CD4-positive, alpha-beta memory T cell (primary cell): ENCODE measurements around the gene IFT74. TPM values are rescaled to one million over a fixed set of nuclear protein-coding genes. Genes with fewer than 3 reads are reported as not detected.

Experiments used
- CTCF ChIA-PET: fragments of 350-600 bp; sonication (Branson Sonifier 250); formaldehyde crosslinking; loops from one replicate; lab custom pipeline; 2021; ENCODE audit warnings: inconsistent platforms; ENCODE audit not compliant: partially characterized antibody; lab: Charles Lee
- POLR2A ChIA-PET: fragments of 350-600 bp; sonication (Branson Sonifier 250); formaldehyde crosslinking; loops from one replicate; lab custom pipeline; 2021; ENCODE audit not compliant: partially characterized antibody; lab: Charles Lee
- DNase-seq, 5 donors: peaks; one replicate each; pipeline versions ENCODE4 v3.0.0 to v3.0.0-alpha.2; 2020 to 2022; ENCODE audit warnings: mixed read lengths in 1 of 5
- H3K27ac ChIP-seq: one replicate; pipeline ENCODE4 v1.7.0; 2013; ENCODE audit warnings: low read depth, low read length
- H3K27me3 ChIP-seq: 2 replicates; pipeline ENCODE4 v1.7.0; 2013; ENCODE audit warnings: mild to moderate bottlenecking, low read length, moderate library complexity; ENCODE audit not compliant: insufficient read depth
- H3K36me3 ChIP-seq: 2 replicates; pipeline ENCODE4 v1.7.0; 2013; ENCODE audit warnings: mild to moderate bottlenecking, low read length, moderate library complexity; ENCODE audit not compliant: insufficient read depth
- H3K4me1 ChIP-seq: 2 replicates; pipeline ENCODE4 v1.7.0; 2013; ENCODE audit warnings: mild to moderate bottlenecking, low read length, moderate library complexity; ENCODE audit not compliant: insufficient read depth
- H3K4me3 ChIP-seq, 2 donors: one replicate each; pipeline ENCODE4 v1.7.0; 2013; ENCODE audit warnings: low read length in 2 of 2, mild to moderate bottlenecking in 1 of 2
- H3K9me3 ChIP-seq, 2 donors: one replicate each; pipeline ENCODE4 v1.7.0; 2013; ENCODE audit warnings: low read length in 2 of 2, control low read depth in 1 of 2; ENCODE audit not compliant: control insufficient read depth in 1 of 2
- H3K27ac Mint-ChIP-seq, 7 donors: one replicate each; pipeline ENCODE4 v1.8.0; 2020 to 2021; ENCODE audit warnings: mixed read lengths in 7 of 7, mild to moderate bottlenecking in 6 of 7, inconsistent platforms in 3 of 7, moderate library complexity in 3 of 7
- H3K27me3 Mint-ChIP-seq, 2 donors: one replicate each; pipeline ENCODE4 v1.8.0; 2020 to 2021; ENCODE audit warnings: mixed read lengths in 2 of 2
- H3K36me3 Mint-ChIP-seq, 2 donors: one replicate each; pipeline ENCODE4 v1.8.0; 2020 to 2021; ENCODE audit warnings: mixed read lengths in 2 of 2, inconsistent platforms in 1 of 2, mild to moderate bottlenecking in 1 of 2
- H3K4me1 Mint-ChIP-seq, 4 donors: one replicate each; pipeline ENCODE4 v1.8.0; 2020 to 2021; ENCODE audit warnings: mixed read lengths in 4 of 4, mild to moderate bottlenecking in 1 of 4
- H3K4me3 Mint-ChIP-seq, 8 donors: one replicate each; pipeline ENCODE4 v1.8.0; 2020 to 2021; ENCODE audit warnings: mixed read lengths in 8 of 8, mild to moderate bottlenecking in 7 of 8, moderate library complexity in 6 of 8, inconsistent platforms in 3 of 8
- H3K9me3 Mint-ChIP-seq, 8 donors: one replicate each; pipeline ENCODE4 v1.8.0; 2020 to 2021; ENCODE audit warnings: mixed read lengths in 8 of 8, mild to moderate bottlenecking in 5 of 8, inconsistent platforms in 3 of 8, moderate library complexity in 1 of 8
- intact Hi-C: fragments of 100-400 bp; cut with micrococcal nuclease; formaldehyde crosslinking; loops from one replicate; pipeline ENCODE4 v1.15.1; 2023
- polyA plus RNA-seq, 2 donors: library from polyadenylated mRNA; unstranded; fragments of 300-500 nt; fragmentation: Illumina TruSeq; gene quantifications; one replicate each; pipeline ENCODE4 v1.2.3, GENCODE V29; 2021
- total RNA-seq, 2 experiments: library from RNA; stranded (reverse); gene quantifications; one replicate each; pipeline ENCODE4 v1.2.3, GENCODE V29; 2021

The IFT74 gene
- total and polyA plus RNA-seq, 4 experiments from 2014 or later, result 5.9 to 10.0 (median 8.9) TPM

DNA sequence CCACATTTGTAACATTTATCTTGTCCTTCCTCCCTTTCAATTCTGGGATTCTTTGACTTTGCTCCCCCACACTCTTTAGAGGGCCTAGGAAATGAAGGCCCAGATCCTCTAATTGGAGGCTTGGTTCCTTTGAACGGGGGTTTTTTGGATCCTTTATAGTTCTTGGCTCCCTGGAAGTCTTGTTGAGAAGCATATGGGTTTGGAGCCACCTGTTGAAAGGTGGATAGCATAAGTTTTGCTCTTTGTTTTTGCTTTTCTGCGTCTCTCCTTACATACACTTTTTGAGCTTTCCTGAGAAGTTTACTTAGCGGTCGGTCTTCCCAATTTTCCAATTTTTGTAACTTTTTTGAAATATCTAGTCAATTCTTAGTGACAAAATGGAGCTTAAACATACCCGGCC lies 17.8 kb downstream of the IFT74 start:
- Histone ChIP-seq H3K4me3 (no peak overlapping the region), H3K36me3 (no peaks in the 10 kb centered on the region), H3K4me1 (no peaks in the 10 kb centered on the region), H3K27ac (no peak overlapping the region), H3K27me3 (no peaks in the 10 kb centered on the region), H3K9me3 (no peaks in the 10 kb centered on the region)
- Mint-ChIP-seq H3K4me1 (no peaks in the 10 kb centered on the region), H3K4me3 (no peak overlapping the region), H3K9me3 (peaks cover 0 to 7% (median 3%) of the 10 kb centered on the region in 8 donors), H3K27ac (no peak overlapping the region), H3K36me3 (peaks cover 4 to 38% of the 10 kb centered on the region in 2 donors), H3K27me3 (no peaks in the 10 kb centered on the region)
- ChIA-PET POLR2A (no interaction called here), CTCF (interaction anchor here (1.4 kb wide), 2 partner anchors 82 to 231 kb away, joined by 3 to 7 read pairs; partner anchors contain the start of gene CAAP1)
- intact Hi-C loops, result no loop called here
- DNase-seq, result no peak

DNA sequence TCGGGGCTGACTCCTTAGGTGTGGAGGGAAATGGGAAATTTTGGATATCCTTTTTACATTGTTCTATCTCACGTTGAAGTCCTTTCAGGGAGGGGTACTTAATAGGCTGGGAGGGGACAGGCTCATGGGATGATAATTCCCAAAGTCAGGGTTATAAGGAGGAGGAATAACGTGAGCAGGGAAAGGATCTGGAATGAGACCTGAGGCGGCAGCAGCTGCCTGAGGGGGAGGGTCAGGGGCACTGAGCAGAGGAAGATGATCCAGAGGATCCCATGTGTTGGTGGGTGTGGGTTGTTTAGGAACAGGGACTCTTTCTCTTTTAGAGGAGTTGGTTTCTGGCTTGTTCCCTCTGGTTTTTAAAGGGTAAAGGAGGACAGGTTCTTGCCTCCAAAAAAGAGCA lies 18.7 kb downstream of the IFT74 start:
- Mint-ChIP-seq H3K36me3 (peaks cover 4 to 32% of the 10 kb centered on the region in 2 donors), H3K9me3 (peaks cover 0 to 3% (median under 1%) of the 10 kb centered on the region in 8 donors), H3K27me3 (no peaks in the 10 kb centered on the region), H3K4me3 (no peak overlapping the region), H3K4me1 (no peaks in the 10 kb centered on the region), H3K27ac (no peak overlapping the region)
- ChIA-PET POLR2A (no interaction called here), CTCF (interaction anchor here (1.0 to 1.4 kb wide), 3 partner anchors 44 to 236 kb away, joined by 3 to 7 read pairs (median 3); partner anchors contain the start of gene CAAP1)
- no peaks in the 10 kb centered on the region for H3K4me1 ChIP-seq
- no peak for DNase-seq
- no peak overlapping the region for H3K4me3 ChIP-seq
- no peaks in the 10 kb centered on the region for H3K9me3 ChIP-seq
- H3K27ac ChIP-seq, result no peak overlapping the region
- intact Hi-C loops, result no loop called here
- no peaks in the 10 kb centered on the region for H3K36me3 ChIP-seq
- no peaks in the 10 kb centered on the region for H3K27me3 ChIP-seq

DNA sequence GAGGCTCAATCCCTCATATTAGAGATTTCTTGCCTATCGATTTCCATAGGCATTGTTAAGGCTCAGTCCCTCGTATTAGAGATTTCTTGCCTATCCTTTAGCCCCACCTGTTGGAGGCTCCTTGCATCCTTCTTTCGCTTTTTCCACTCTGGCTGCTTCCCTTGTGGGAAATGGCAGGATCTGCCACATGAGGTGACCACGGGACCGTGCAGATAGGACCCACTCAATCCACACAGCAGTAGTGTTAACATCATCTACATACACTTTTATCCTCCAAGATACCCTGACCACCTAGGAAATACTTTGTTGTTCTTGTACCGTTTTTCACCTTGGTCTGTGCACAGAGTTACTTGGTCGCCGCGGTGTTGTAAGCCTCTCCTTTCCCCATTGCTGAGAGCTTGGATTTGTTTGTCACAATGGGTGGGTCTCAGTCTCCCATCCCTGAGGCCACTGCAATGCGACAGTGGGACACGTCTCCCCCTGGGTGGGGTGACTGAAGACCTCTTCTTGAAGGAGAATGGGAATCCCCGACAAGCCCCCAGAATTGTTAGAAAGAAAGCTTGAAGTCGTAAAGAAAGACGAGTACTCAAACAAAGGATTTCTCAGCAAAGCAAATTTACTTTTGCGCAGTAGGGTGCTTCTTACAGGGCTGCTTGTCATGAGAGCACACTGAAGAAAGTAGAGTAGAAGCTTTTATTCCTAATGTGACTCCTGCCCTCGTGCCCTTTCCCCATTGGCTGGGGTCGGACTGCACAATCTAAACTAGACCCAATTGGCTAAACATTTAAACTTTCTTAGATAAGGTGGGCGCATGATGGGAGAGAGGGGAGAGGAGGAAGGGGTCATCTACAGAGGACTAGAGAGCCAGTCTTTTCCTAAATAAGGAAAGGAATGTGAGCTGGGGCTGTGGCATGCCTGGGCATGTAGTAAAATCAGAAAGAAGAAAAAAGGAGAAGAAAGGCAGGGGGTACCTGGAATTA lies 19.8 kb downstream of the IFT74 start:
- ChIA-PET POLR2A (no interaction called here), CTCF (interaction anchor here (0.9 to 1.3 kb wide), 5 partner anchors 22 to 237 kb away, joined by 3 to 6 read pairs (median 3); no protein-coding TSS in a partner anchor)
- Histone ChIP-seq H3K4me3 (no peak overlapping the region), H3K4me1 (no peaks in the 10 kb centered on the region), H3K36me3 (no peaks in the 10 kb centered on the region), H3K9me3 (no peaks in the 10 kb centered on the region), H3K27ac (no peak overlapping the region), H3K27me3 (no peaks in the 10 kb centered on the region)
- Mint-ChIP-seq H3K27ac (peak overlapping the region in 2 of 7 donors; percentile 6 to 53), H3K36me3 (peaks cover 6 to 24% of the 10 kb centered on the region in 2 donors), H3K9me3 (no peaks in the 10 kb centered on the region), H3K4me3 (no peak overlapping the region), H3K4me1 (no peaks in the 10 kb centered on the region), H3K27me3 (no peaks in the 10 kb centered on the region)
- peak in 1 of 5 donors; percentile 12 for DNase-seq
- intact Hi-C loops, result no loop called here

DNA sequence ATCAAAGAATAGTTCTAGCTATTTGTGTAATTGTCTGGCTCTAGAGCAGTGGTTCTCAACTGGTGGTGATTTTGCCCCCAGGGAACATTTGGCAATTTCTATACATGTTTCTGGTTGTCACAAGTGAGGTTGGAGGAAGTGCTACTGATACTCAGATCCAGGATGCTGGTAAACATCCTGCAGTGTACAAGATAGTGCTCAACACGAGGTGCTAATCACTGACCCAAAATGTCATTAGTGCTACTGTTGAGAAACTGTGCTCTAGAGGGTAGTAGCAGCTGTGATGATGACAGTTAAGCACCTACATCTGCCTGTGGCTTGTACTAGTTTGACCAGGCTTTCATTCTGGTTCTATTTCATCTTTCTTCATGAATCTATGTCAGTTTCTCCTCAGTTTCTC lies 27.1 kb downstream of the IFT74 start:
- no peak overlapping the region for H3K4me3 ChIP-seq
- peaks cover 0 to 2% (median 0%) of the 10 kb centered on the region in 4 donors for H3K4me1 Mint-ChIP-seq
- H3K9me3 ChIP-seq, result no peaks in the 10 kb centered on the region
- no peaks in the 10 kb centered on the region for H3K27me3 Mint-ChIP-seq
- H3K9me3 Mint-ChIP-seq, result no peaks in the 10 kb centered on the region
- no peak overlapping the region for H3K4me3 Mint-ChIP-seq
- H3K36me3 ChIP-seq, result no peaks in the 10 kb centered on the region
- no peaks in the 10 kb centered on the region for H3K27me3 ChIP-seq
- no peak overlapping the region for H3K27ac Mint-ChIP-seq
- intact Hi-C loops, result no loop called here
- no peak overlapping the region for H3K27ac ChIP-seq
- ChIA-PET POLR2A (no interaction called here), CTCF (no interaction called here)
- H3K36me3 Mint-ChIP-seq, result peaks cover 20 to 35% of the 10 kb centered on the region in 2 donors
- no peaks in the 10 kb centered on the region for H3K4me1 ChIP-seq
- DNase-seq, result no peak

DNA sequence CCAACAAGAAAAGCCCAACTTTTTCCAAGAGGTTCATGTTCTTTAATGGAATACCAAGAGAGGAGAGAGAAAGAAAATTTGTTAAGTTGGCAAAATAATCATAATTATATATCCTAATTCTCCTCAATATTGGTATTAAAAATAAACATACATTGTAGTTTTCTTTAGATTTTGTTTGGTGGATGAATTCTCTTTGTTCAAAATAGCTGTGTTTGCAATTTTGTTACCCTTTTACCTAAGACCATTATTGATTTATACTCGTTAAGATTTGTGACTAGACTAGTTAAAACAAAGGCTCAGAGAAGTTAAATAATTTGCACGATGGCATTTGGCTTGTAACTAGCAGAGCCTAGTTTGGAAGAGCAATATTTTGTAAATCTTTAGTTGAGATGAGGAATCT lies 39.6 kb downstream of the IFT74 start:
- H3K4me1 Mint-ChIP-seq, result no peaks in the 10 kb centered on the region
- Histone ChIP-seq H3K4me1 (no peaks in the 10 kb centered on the region), H3K27ac (no peak overlapping the region), H3K9me3 (no peaks in the 10 kb centered on the region), H3K36me3 (no peaks in the 10 kb centered on the region), H3K27me3 (no peaks in the 10 kb centered on the region), H3K4me3 (no peak overlapping the region)
- no peak for DNase-seq
- no peak overlapping the region for H3K27ac Mint-ChIP-seq
- H3K9me3 Mint-ChIP-seq, result no peaks in the 10 kb centered on the region
- intact Hi-C loops, result no loop called here
- peaks cover 0 to 3% of the 10 kb centered on the region in 2 donors for H3K36me3 Mint-ChIP-seq
- no peak overlapping the region for H3K4me3 Mint-ChIP-seq
- CTCF ChIA-PET, result interaction anchor here (1.1 kb wide), 1 partner anchor 24 kb away, joined by 3 read pairs; no protein-coding TSS in a partner anchor
- POLR2A ChIA-PET, result no interaction called here
- H3K27me3 Mint-ChIP-seq, result no peaks in the 10 kb centered on the region

DNA sequence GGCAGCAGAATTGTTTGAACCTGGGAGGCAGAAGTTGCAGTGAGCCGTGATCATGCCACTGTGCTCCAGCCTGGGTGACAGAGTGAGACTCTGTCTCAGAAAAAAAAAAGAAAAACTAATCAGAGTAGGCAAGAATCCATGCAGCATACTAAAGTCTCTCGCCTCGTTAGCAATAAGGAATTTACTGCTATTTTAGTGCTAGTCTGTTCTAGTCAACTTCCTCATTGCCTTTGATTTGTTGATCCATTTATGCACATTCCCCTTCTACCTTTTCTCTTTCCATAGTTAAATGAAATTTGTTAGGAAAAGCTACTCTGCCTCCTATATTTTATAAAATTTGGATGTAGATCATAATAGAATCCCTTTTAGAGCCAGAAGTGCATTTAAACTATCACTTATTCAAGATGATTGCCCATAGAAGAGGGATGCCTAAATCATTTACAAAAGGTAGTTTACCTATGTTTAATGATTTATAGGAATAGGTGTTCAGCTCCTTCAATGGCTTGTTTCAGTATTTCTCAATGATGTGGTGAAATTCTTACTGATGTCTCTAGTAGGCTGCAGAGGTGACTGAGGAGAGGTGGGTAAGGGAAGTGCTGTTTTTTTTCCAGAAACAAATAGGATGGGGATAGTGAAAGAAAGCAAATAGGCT lies 47.3 kb downstream of the IFT74 start:
- H3K27me3 ChIP-seq, result no peaks in the 10 kb centered on the region
- H3K4me3 ChIP-seq, result no peak overlapping the region
- H3K27ac ChIP-seq, result no peak overlapping the region
- H3K36me3 ChIP-seq, result no peaks in the 10 kb centered on the region
- Mint-ChIP-seq H3K27ac (no peak overlapping the region), H3K36me3 (peaks cover 2 to 11% of the 10 kb centered on the region in 2 donors), H3K4me3 (no peak overlapping the region), H3K27me3 (no peaks in the 10 kb centered on the region), H3K9me3 (no peaks in the 10 kb centered on the region), H3K4me1 (no peaks in the 10 kb centered on the region)
- POLR2A ChIA-PET, result no interaction called here
- no peak for DNase-seq
- H3K4me1 ChIP-seq, result no peaks in the 10 kb centered on the region
- CTCF ChIA-PET, result no interaction called here
- no peaks in the 10 kb centered on the region for H3K9me3 ChIP-seq
- intact Hi-C loops, result no loop called here

DNA sequence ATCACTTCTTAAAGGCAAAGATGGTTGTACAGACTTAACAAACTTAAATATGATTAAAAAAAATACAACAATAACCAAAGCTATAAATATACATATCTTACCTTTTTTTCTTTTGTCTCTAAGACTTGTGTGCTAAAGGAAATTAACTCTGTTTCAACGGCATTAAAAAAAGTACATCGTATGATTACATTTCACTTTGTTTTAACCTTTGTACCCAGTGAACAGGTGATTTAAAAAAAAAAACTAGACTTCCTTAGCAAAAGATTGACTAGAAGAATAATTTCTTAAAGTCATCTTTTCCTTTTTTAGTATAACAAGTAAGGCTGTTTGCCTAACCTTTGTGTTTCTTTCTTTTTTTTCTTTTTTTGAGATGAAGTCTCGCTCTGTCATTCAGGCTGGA lies 49.3 kb downstream of the IFT74 start, which contains the start of gene LRRC19:
TSS of gene LRRC19 (minus strand) at position 182 of the 400 bp plus-strand sequence. CDS start 5,978 bp downstream, outside the sequence.
- CTCF ChIA-PET, result no interaction called here
- H3K4me1 ChIP-seq, result no peaks in the 10 kb centered on the region
- H3K4me3 Mint-ChIP-seq, result no peak within 1 kb of the TSS
- DNase-seq, result no peak
- H3K4me3 ChIP-seq, result no peak within 1 kb of the TSS
- no peaks in the 10 kb centered on the region for H3K27me3 ChIP-seq
- no peaks in the 10 kb centered on the region for H3K36me3 ChIP-seq
- no peaks in the 10 kb centered on the region for H3K27me3 Mint-ChIP-seq
- no peak within 1 kb of the TSS for H3K27ac ChIP-seq
- no peaks in the 10 kb centered on the region for H3K4me1 Mint-ChIP-seq
- H3K9me3 ChIP-seq, result no peaks in the 10 kb centered on the region
- intact Hi-C loops, result no loop called here
- POLR2A ChIA-PET, result no interaction called here
- H3K36me3 Mint-ChIP-seq, result peaks cover 2 to 11% of the 10 kb centered on the region in 2 donors
- H3K9me3 Mint-ChIP-seq, result no peaks in the 10 kb centered on the region
- H3K27ac Mint-ChIP-seq, result no peak within 1 kb of the TSS
